HK-2 (cell line): ENCODE measurements around the gene FA2H.
"Not testable (repeated sequence)": the region's sequence is repeated elsewhere in the genome, so short reads cannot be mapped to it uniquely, and the experiment has no call there.

Experiments used
- DNase-seq: peaks from one replicate; pipeline ENCODE4 v3.0.0-alpha.2; 2018; ENCODE audit not compliant: unreplicated experiment

Gene FA2H

GRCh38 chr16:74682556-74682955 lies 92.1 kb downstream of the FA2H start:
- no peak for DNase-seq

- DNase-seq, result no peak
These were observed 93.9 kb downstream of the FA2H start for GRCh38 chr16:74680681-74681080.

GRCh38 chr16:74679983-74680382 lies 94.6 kb downstream of the FA2H start:
- DNase-seq, result no peak

GRCh38 chr16:74677868-74678267 lies 96.8 kb downstream of the FA2H start:
- DNase-seq, result no peak

GRCh38 chr16:74673876-74674275 lies 100.7 kb downstream of the FA2H start:
- DNase-seq, result no peak

- DNase-seq, result not testable (repeated sequence)
These were observed 105.7 kb downstream of the FA2H start for GRCh38 chr16:74668877-74669276.

GRCh38 chr16:74667255-74667700 lies 107.3 kb downstream of the FA2H start:
- peak; percentile 62 for DNase-seq

- peak; percentile 98 for DNase-seq
These were observed 108.0 kb downstream of the FA2H start, which contains the start of gene RFWD3 for GRCh38 chr16:74666425-74667254. TSS of gene RFWD3 (minus strand) at chr16:74666877. CDS start at chr16:74661449, 5,428 bp downstream.

- no peak for DNase-seq
These were observed 108.6 kb downstream of the FA2H start for GRCh38 chr16:74666010-74666421.
